ENCODE measurements around the gene NPAS3. TPM values are rescaled to one million over a fixed set of nuclear protein-coding genes. Genes with fewer than 3 reads are reported as not detected.

NPAS3 gene
- total and polyA plus RNA-seq, 5 donors from 2014 or later: not detected

DNA sequence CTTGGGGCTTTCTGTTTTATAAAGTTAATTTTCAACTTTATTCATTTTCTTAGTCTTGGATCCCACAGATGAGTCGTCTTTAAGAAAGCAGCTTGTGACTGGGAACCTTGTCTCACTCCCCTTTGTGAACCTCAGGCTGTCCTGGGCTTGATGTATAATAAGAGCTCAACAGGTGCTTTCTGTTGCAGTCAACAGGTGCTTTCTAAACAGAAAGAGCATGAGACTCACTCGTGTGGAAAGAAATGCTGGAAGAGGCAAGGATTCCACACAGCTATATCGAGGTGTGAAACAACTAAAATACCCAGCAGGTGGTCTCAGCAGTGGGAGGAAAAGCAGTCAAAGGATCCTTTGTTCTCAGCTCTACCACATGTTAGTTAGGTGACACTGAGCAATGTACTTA is 613.3 kb downstream of the NPAS3 start:
- no peaks in the 10 kb centered on the region for H3K9me3 ChIP-seq (ENCODE audit: control insufficient read depth in 2 of 2, low read length in 2 of 2)
- no peak overlapping the region for H3K4me3 ChIP-seq (ENCODE audit: low read depth, low read length)
- H3K27ac ChIP-seq (ENCODE audit: insufficient read depth, low read length, poor library complexity, severe bottlenecking): no peak overlapping the region
- Mint-ChIP-seq H3K27me3 (no peaks in the 10 kb centered on the region), H3K4me1 (no peaks in the 10 kb centered on the region), H3K9me3 (peaks cover 0 to 3% (median 0%) of the 10 kb centered on the region in 7 donors), H3K36me3 (no peaks in the 10 kb centered on the region), H3K27ac (no peak overlapping the region), H3K4me3 (no peak overlapping the region)
- H3K27me3 ChIP-seq (ENCODE audit: control insufficient read depth, insufficient read depth, low read length): no peaks in the 10 kb centered on the region
- no peaks in the 10 kb centered on the region for H3K4me1 ChIP-seq (ENCODE audit: control insufficient read depth, insufficient read depth, low read length, poor library complexity, severe bottlenecking)
- no peaks in the 10 kb centered on the region for H3K36me3 ChIP-seq (ENCODE audit: control insufficient read depth, insufficient read depth, low read length)
- DNase-seq (no peak), ATAC-seq (ENCODE audit: low read depth in 2 of 2) (no peak)

DNA sequence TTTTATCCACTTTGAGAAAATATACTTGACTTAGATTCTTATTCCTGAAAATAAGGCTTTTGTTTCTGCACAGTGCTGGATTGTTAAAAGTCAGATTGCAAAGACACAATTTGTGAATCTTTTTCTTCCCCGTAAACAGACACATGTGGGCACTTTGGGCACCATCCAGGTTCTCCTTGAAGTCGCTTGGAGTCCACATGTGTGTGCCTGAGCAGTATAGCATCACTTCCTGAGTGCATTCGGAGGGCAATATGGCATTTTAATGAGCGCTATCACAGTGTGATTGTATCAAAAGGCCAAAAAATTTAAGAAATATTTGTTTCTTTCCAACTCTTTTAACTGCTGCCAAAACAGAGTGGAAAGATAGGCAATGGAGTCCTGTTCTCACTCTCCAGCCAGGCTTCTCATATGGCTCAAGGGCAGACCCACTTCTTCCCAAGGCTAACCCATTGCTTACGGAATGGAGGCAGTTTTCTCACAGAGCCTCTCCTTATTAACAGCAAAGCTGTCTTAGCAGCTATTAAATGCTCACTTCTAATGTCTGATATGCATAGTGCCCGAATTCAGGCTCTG is 615.1 kb downstream of the NPAS3 start:
- Histone ChIP-seq H3K36me3 (ENCODE audit: control insufficient read depth, insufficient read depth, low read length) (no peaks in the 10 kb centered on the region), H3K27me3 (ENCODE audit: control insufficient read depth, insufficient read depth, low read length) (no peaks in the 10 kb centered on the region), H3K4me3 (ENCODE audit: low read depth, low read length) (no peak overlapping the region), H3K27ac (ENCODE audit: insufficient read depth, low read length, poor library complexity, severe bottlenecking) (no peak overlapping the region), H3K4me1 (ENCODE audit: control insufficient read depth, insufficient read depth, low read length, poor library complexity, severe bottlenecking) (no peaks in the 10 kb centered on the region), H3K9me3 (ENCODE audit: control insufficient read depth in 2 of 2, low read length in 2 of 2) (no peaks in the 10 kb centered on the region)
- H3K4me1 Mint-ChIP-seq: no peaks in the 10 kb centered on the region
- DNase-seq: no peak
- no peak overlapping the region for H3K4me3 Mint-ChIP-seq
- peaks cover 0 to 3% (median 0%) of the 10 kb centered on the region in 7 donors for H3K9me3 Mint-ChIP-seq
- no peak for ATAC-seq (ENCODE audit: low read depth in 2 of 2)
- H3K36me3 Mint-ChIP-seq: no peaks in the 10 kb centered on the region
- H3K27ac Mint-ChIP-seq: no peak overlapping the region
- H3K27me3 Mint-ChIP-seq: no peaks in the 10 kb centered on the region

DNA sequence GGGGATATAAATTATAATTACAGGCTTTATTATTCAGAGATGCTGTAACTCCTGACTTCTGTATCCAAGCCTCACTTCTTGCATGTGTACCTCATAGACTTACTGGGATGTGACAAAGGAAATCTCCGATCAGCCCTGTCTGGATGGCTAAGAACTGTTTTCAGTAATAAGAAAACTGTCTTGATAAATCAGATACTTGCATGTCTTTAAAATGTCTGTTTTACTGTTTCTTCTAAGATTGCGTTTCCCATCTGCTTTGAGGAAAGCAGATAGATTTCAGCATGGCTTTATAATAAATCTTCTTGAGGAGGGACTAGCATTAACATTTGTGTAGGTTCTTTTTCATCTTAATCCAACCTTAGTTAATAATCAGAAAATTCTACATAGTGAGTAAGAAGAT is 616.3 kb downstream of the NPAS3 start:
- no peak for ATAC-seq (ENCODE audit: low read depth in 2 of 2)
- H3K27ac Mint-ChIP-seq: peak overlapping the region in 1 of 3 donors; percentile 10
- Histone ChIP-seq H3K4me1 (ENCODE audit: control insufficient read depth, insufficient read depth, low read length, poor library complexity, severe bottlenecking) (no peaks in the 10 kb centered on the region), H3K27ac (ENCODE audit: insufficient read depth, low read length, poor library complexity, severe bottlenecking) (no peak overlapping the region), H3K9me3 (ENCODE audit: control insufficient read depth in 2 of 2, low read length in 2 of 2) (no peaks in the 10 kb centered on the region), H3K27me3 (ENCODE audit: control insufficient read depth, insufficient read depth, low read length) (no peaks in the 10 kb centered on the region), H3K4me3 (ENCODE audit: low read depth, low read length) (no peak overlapping the region), H3K36me3 (ENCODE audit: control insufficient read depth, insufficient read depth, low read length) (no peaks in the 10 kb centered on the region)
- no peaks in the 10 kb centered on the region for H3K27me3 Mint-ChIP-seq
- H3K9me3 Mint-ChIP-seq: peaks cover 0 to 3% (median 0%) of the 10 kb centered on the region in 7 donors
- H3K4me1 Mint-ChIP-seq: no peaks in the 10 kb centered on the region
- no peaks in the 10 kb centered on the region for H3K36me3 Mint-ChIP-seq
- H3K4me3 Mint-ChIP-seq: no peak overlapping the region
- no peak for DNase-seq

DNA sequence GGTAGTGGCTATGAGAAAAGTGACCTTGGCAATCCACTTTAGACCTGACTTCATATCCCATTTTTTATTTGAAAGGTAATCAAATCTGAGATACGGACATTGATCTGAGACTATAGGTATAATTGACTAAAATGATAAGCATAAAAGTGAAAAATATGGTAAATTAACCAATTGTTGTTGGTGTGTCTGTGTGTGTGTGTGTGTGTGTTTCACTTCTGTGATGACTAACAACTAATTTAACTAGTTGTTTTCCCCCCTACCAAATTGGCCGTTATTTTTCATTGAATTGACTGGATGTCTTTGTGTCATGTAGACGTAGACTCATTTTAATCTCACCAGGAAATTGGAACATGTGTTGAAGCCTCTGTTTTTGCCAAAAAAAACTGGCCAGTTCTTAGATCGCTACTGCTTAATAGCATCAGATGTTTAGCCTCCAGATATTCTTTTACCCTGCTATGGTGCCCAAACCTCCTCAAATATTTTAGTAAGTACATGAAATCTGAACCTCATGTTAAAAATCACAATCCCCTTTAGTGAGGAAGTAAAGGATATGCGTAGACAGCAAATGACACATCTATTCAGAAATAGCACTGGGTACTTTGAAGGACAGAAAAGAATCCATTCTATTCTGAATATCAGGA is 617.2 kb downstream of the NPAS3 start:
- H3K36me3 ChIP-seq (ENCODE audit: control insufficient read depth, insufficient read depth, low read length): no peaks in the 10 kb centered on the region
- no peaks in the 10 kb centered on the region for H3K4me1 ChIP-seq (ENCODE audit: control insufficient read depth, insufficient read depth, low read length, poor library complexity, severe bottlenecking)
- no peak overlapping the region for H3K27ac ChIP-seq (ENCODE audit: insufficient read depth, low read length, poor library complexity, severe bottlenecking)
- Mint-ChIP-seq H3K27ac (no peak overlapping the region), H3K4me3 (no peak overlapping the region), H3K9me3 (peaks cover 0 to 3% (median 0%) of the 10 kb centered on the region in 7 donors), H3K27me3 (no peaks in the 10 kb centered on the region), H3K4me1 (no peaks in the 10 kb centered on the region), H3K36me3 (no peaks in the 10 kb centered on the region)
- ATAC-seq (ENCODE audit: low read depth in 2 of 2) (no peak), DNase-seq (no peak)
- no peaks in the 10 kb centered on the region for H3K27me3 ChIP-seq (ENCODE audit: control insufficient read depth, insufficient read depth, low read length)
- H3K4me3 ChIP-seq (ENCODE audit: low read depth, low read length): no peak overlapping the region
- no peaks in the 10 kb centered on the region for H3K9me3 ChIP-seq (ENCODE audit: control insufficient read depth in 2 of 2, low read length in 2 of 2)

DNA sequence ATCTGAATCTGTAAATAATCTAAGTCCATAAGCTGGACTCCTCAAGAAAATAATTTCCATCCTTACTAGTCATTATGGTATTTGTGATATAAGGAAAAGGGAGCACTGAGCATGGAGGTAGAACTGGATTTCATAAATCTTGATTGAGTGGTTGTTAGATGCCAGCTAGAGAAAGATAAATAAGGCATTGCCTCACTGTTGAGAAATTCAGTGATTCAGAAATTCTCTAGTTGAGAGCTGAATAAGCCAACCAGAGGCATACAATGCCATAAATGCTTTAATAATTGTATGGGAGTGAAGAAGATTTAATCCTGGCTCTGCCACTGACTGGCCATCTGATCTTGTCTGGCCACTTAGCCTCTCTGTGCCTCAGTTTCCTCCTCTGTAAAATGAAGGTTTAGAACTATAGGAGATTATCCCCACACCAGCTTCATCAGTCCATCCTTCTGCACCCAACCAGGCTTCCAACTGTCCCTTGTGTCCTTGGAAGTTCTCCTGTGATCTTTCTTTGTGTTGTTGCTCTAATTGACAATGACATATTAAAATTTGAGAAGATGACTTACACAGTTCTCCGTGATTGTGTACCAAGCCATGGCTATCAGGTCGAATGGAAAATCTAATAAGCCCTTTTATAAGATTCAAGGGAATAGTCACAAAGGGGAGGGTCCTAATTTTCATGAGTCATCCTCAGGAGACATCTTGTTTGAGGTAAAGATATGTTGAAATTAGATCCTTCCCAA is 617.9 kb downstream of the NPAS3 start:
- H3K36me3 Mint-ChIP-seq: no peaks in the 10 kb centered on the region

DNA sequence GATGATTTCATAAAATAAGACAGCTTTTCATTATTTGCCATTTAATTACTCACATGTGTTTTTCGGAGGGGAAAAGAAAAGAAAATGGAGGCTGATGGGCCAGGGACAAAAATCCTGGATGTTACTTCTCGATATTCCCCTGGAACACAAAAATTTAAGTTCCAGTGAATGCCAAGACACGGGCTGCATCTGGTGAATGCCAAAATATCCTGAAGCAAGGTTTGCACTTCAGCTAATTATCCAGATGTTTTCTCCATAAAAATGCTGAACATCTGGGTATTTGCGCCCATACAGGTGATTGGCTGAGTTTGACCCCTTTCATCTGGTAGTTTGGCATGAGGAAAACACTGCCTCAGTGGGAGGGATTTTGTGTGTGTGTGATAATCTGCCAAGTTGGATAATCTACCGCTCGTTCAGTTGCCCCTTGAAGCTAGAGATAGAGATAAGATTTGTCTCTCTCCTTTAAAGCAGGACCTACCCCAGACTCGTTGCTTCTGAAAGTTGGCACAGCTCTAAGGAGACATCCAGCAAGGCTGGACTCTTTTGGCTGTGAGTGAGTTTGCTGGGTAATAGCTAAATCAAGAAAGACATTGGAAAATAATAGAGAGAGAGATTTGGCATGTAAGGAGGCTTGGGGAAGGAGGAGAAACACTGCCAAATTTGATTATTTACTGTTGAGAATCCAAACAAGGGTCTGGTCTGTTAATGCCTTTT is 622.2 kb downstream of the NPAS3 start:
- H3K4me1 Mint-ChIP-seq: no peaks in the 10 kb centered on the region
- H3K9me3 Mint-ChIP-seq: peaks cover 0 to 5% (median 0%) of the 10 kb centered on the region in 7 donors
- H3K9me3 ChIP-seq (ENCODE audit: control insufficient read depth in 2 of 2, low read length in 2 of 2): no peaks in the 10 kb centered on the region

More for the DNA sequence above, 617.9 kb downstream of the NPAS3 start:
- ATAC-seq (ENCODE audit: low read depth in 2 of 2): no peak
- no peak overlapping the region for H3K27ac ChIP-seq (ENCODE audit: insufficient read depth, low read length, poor library complexity, severe bottlenecking)
- Mint-ChIP-seq H3K4me1 (no peaks in the 10 kb centered on the region), H3K4me3 (no peak overlapping the region), H3K27ac (no peak overlapping the region), H3K9me3 (peaks cover 0 to 3% (median 0%) of the 10 kb centered on the region in 7 donors), H3K27me3 (no peaks in the 10 kb centered on the region)
- H3K4me1 ChIP-seq (ENCODE audit: control insufficient read depth, insufficient read depth, low read length, poor library complexity, severe bottlenecking): no peaks in the 10 kb centered on the region
- no peak overlapping the region for H3K4me3 ChIP-seq (ENCODE audit: low read depth, low read length)
- no peaks in the 10 kb centered on the region for H3K36me3 ChIP-seq (ENCODE audit: control insufficient read depth, insufficient read depth, low read length)
- H3K27me3 ChIP-seq (ENCODE audit: control insufficient read depth, insufficient read depth, low read length): no peaks in the 10 kb centered on the region
- no peaks in the 10 kb centered on the region for H3K9me3 ChIP-seq (ENCODE audit: control insufficient read depth in 2 of 2, low read length in 2 of 2)
- DNase-seq: no peak

DNA sequence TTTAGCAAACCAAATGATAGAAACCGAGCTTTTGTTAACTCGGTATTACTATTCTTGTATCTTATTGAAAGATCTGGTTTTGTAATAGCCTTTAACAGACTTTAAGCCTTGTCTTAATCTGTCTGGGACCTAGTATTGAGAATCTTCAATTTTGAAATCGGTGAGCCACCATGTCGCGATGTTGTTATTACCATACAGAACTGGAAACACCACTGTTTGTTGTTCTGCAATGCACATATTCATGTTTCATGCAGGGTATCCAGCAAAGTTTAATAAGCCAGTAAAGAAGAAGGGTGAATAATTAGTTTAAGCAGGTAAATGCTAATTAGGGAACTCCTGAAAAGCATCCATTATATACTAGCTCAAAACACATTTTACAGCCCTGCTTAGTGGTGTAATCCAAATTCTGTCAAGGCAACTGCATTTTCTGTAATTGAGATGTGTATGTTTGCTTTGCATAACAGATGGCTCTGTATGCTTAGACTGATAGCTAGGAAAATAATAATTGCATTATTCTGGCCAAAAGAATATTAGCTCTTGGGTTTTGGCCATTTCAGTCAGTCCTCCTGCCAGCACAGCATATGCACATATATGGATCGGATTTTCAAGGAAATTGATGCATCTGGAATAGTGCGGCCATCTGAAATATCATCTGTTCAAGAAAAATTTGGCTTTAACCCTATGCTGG is 623.0 kb downstream of the NPAS3 start:
- H3K27ac ChIP-seq (ENCODE audit: insufficient read depth, low read length, poor library complexity, severe bottlenecking): no peak overlapping the region
- H3K27ac Mint-ChIP-seq: no peak overlapping the region

More for the DNA sequence above, 622.2 kb downstream of the NPAS3 start:
- Mint-ChIP-seq H3K27ac (no peak overlapping the region), H3K36me3 (no peaks in the 10 kb centered on the region), H3K27me3 (no peaks in the 10 kb centered on the region), H3K4me3 (no peak overlapping the region)
- no peak overlapping the region for H3K27ac ChIP-seq (ENCODE audit: insufficient read depth, low read length, poor library complexity, severe bottlenecking)
- ATAC-seq (ENCODE audit: low read depth in 2 of 2): no peak
- DNase-seq: no peak
- no peaks in the 10 kb centered on the region for H3K36me3 ChIP-seq (ENCODE audit: control insufficient read depth, insufficient read depth, low read length)
- H3K4me1 ChIP-seq (ENCODE audit: control insufficient read depth, insufficient read depth, low read length, poor library complexity, severe bottlenecking): no peaks in the 10 kb centered on the region
- no peaks in the 10 kb centered on the region for H3K27me3 ChIP-seq (ENCODE audit: control insufficient read depth, insufficient read depth, low read length)
- H3K4me3 ChIP-seq (ENCODE audit: low read depth, low read length): no peak overlapping the region

More for the DNA sequence above, 623.0 kb downstream of the NPAS3 start:
- no peaks in the 10 kb centered on the region for H3K36me3 ChIP-seq (ENCODE audit: control insufficient read depth, insufficient read depth, low read length)
- no peaks in the 10 kb centered on the region for H3K27me3 ChIP-seq (ENCODE audit: control insufficient read depth, insufficient read depth, low read length)
- no peaks in the 10 kb centered on the region for H3K4me1 ChIP-seq (ENCODE audit: control insufficient read depth, insufficient read depth, low read length, poor library complexity, severe bottlenecking)
- H3K4me1 Mint-ChIP-seq: no peaks in the 10 kb centered on the region
- H3K36me3 Mint-ChIP-seq: no peaks in the 10 kb centered on the region
- H3K4me3 ChIP-seq (ENCODE audit: low read depth, low read length): no peak overlapping the region
- H3K27me3 Mint-ChIP-seq: no peaks in the 10 kb centered on the region
- peaks cover 0 to 4% (median 0%) of the 10 kb centered on the region in 7 donors for H3K9me3 Mint-ChIP-seq
- no peak overlapping the region for H3K4me3 Mint-ChIP-seq
- no peak for DNase-seq
- no peak for ATAC-seq (ENCODE audit: low read depth in 2 of 2)
- no peaks in the 10 kb centered on the region for H3K9me3 ChIP-seq (ENCODE audit: control insufficient read depth in 2 of 2, low read length in 2 of 2)

Data from CD4-positive, CD25-positive, alpha-beta regulatory T cell (primary cell).